HuH-7 (cell line): ENCODE results near the gene IP6K1.
"Not testable (repeated sequence)": the region's sequence is repeated elsewhere in the genome, so short reads cannot be mapped to it uniquely, and the experiment has no call there.

Experiments
- DNase-seq: peaks from one replicate; pipeline ENCODE4 v3.0.0; 2011; ENCODE audit warnings: low spot score

The IP6K1 gene

GRCh38 chr3:49688338-49689045, 97.8 kb downstream of the IP6K1 start:
- peak; percentile 70 for DNase-seq

- DNase-seq, result not testable (repeated sequence)
Measured at GRCh38 chr3:49687424-49687795, 98.9 kb downstream of the IP6K1 start.

GRCh38 chr3:49686769-49687423, 99.4 kb downstream of the IP6K1 start:
- not testable (repeated sequence) for DNase-seq

DNA sequence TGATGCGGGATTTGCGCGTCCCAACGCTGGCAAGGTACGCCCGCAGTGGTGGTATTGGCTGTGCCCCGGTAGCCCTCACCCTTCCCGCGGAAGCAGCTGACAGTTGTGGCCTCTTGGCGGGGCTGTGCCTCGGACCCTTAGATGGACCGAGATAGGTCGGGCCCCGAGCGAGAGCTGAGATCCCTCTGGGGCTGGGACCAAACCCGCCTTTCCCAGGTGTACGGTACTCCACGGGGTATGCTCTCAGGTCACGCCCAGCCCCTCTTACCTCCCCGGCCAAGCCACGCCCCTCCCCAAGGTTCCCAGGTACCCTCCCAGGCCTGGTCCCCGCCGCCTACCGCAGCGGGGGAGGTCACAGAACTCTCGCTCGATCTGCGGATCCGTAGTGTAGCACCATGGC, 100.0 kb downstream of the IP6K1 start:
- not testable (repeated sequence) for DNase-seq

- not testable (repeated sequence) for DNase-seq
Measured at GRCh38 chr3:49685846-49686245, 100.5 kb downstream of the IP6K1 start.

DNA sequence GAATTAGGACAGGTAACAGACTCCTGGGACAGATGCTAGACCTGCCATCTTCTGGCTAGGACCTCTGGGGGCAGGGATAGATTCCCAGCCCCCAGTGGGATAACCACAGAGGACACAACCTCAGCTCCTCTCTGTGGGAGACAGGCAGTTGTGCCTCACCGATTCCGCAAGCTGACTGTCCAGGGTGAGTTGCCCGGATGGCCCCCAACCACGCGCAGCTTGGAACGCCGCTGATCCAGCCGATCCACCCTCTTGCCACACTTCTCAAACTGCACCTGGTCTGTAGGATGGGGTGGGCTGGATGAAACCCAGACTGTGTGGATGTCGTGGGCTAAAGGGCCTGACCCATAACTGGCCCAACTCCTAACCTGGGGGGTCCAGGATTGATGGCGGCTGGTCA, 101.2 kb downstream of the IP6K1 start:
- not testable (repeated sequence) for DNase-seq

DNA sequence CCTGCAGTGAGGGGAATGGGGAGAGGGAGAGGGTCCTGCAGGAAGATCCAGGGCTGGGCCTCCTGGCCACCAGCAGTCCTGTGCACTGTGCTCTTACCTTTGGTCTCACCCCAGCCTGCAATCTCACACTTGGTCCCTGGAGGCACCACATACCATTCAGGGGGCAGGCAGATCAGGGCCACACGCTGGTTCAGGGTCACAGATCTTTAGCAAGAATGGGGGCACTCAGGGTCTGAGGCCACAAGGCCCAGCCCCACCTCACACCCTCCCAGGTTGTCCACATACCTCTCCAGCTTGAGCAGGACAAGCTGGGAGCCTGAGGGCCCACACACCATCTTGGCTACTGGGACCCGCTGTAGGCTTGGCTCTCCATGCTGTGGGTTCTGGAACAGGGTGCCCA, 101.9 kb downstream of the IP6K1 start:
- not testable (repeated sequence) for DNase-seq

- DNase-seq, result no peak
Measured at GRCh38 chr3:49683162-49683561, 103.2 kb downstream of the IP6K1 start.

- DNase-seq, result no peak
Measured at GRCh38 chr3:49681543-49681942, 104.8 kb downstream of the IP6K1 start.

- no peak for DNase-seq
Measured at GRCh38 chr3:49681232-49681522, 105.2 kb downstream of the IP6K1 start.

DNA sequence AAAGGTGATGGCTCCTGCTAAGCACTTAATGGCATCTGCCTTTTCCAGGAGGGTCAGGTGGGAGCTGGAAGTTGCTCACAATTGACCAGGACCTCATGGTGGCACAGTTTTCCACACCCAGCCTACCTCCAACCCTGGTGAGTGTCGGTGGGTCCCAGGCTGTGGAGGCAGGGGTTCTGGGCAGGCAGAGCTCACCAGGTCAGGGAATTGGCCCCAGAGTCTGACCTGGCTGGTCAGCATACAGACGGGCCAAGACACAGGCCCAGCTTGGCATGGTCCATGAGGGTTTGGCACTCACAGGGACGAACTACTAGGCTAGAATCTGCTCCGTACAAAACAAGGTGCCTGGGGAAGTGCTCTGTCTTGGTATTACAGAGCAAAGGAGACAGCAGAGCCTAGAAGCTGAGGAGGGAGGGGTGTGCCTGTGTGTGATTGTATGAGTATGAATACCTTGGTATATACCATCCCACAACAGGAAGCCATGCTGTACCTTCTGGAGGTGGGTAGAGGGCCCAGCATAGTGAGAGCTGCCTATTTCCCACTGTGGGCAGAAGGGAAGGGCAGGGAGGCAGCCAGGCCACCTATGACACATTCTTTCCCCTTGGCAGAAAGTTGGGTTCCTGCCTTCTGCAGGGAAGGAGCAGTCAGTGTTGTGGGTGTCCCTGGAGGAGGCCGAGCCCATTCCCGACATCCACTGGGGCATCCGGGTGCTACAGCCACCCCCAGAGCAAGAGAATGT, 105.7 kb downstream of the IP6K1 start:
- no peak for DNase-seq

- DNase-seq, result no peak
Measured at GRCh38 chr3:49675912-49676311, 110.4 kb downstream of the IP6K1 start.

DNA sequence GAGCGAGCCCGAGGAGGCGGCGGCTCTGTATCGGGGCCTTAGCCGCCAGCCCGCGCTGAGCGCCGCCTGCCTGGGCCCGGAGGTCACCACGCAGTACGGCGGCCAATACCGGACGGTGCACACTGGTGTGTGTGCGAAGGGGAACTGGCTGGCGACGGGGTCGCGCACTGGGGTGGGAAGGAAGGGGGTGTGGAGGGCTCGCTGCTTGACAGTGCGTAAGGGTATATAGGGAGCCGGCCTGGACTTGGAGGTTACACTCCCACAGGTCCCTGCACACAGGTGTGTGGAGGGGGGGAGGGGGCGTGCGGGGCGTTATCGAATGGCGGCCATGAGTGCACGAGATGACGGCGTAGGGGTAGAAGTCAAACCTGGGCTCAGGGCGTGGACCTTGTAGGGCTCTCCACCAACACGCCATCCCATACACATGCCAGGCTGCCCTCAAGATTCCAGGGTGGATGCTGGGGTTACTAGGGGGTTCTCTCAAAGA, 111.8 kb downstream of the IP6K1 start:
- DNase-seq, result peak; percentile 32
